Thymus (tissue), 11 donors: ENCODE measurements around the gene PRSS36. TPM values are rescaled to one million over a fixed set of nuclear protein-coding genes. Genes with fewer than 3 reads are reported as not detected.

Experiments
- DNase-seq, 9 donors: peaks; one replicate each; pipeline ENCODE4 v3.0.0-alpha.2; 2013; ENCODE audit warnings: low spot score in 9 of 9, low read depth in 6 of 9, missing footprints in 1 of 9
- H3K27ac ChIP-seq, 2 donors: one replicate each; pipeline ENCODE4 v1.5.1; 2013; ENCODE audit warnings: control low read depth in 1 of 2, low read depth in 1 of 2, low read length in 1 of 2, mild to moderate bottlenecking in 1 of 2, moderate library complexity in 1 of 2
- H3K27me3 ChIP-seq, 2 donors: one replicate each; pipeline ENCODE4 v1.5.1; 2013; ENCODE audit warnings: low read length in 1 of 2; ENCODE audit not compliant: control insufficient read depth in 2 of 2, insufficient read depth in 1 of 2
- H3K36me3 ChIP-seq, 2 donors: one replicate each; pipeline ENCODE4 v1.5.1; 2013; ENCODE audit warnings: low read length in 1 of 2, mild to moderate bottlenecking in 1 of 2, moderate library complexity in 1 of 2; ENCODE audit not compliant: control insufficient read depth in 2 of 2, insufficient read depth in 2 of 2
- H3K4me1 ChIP-seq, 2 donors: one replicate each; pipeline ENCODE4 v1.5.1; 2013; ENCODE audit warnings: low read length in 2 of 2; ENCODE audit not compliant: control insufficient read depth in 2 of 2, insufficient read depth in 2 of 2
- H3K4me3 ChIP-seq, 2 donors: one replicate each; pipeline ENCODE4 v1.5.1; 2013; ENCODE audit warnings: low read length in 2 of 2, control low read depth in 1 of 2, mild to moderate bottlenecking in 1 of 2
- H3K9me3 ChIP-seq, 2 donors: one replicate each; pipeline ENCODE4 v1.5.1; 2013; ENCODE audit warnings: low read length in 1 of 2, mild to moderate bottlenecking in 1 of 2; ENCODE audit not compliant: control insufficient read depth in 2 of 2, insufficient read depth in 1 of 2
- whole genome bisulfite sequencing: extraction: QIAGEN DNeasy Blood & Tissue Kit; methylation state at CpG from one replicate; pipeline ENCODE4 v1.1.7; 2013; 5-methylcytosine and 5-hydroxymethylcytosine counted together
- polyA plus RNA-seq: library from polyadenylated mRNA; stranded (reverse); fragments of 200-250 nt; gene quantifications from one replicate; pipeline ENCODE4 v1.2.3, GENCODE V29; 2013
- total RNA-seq: library from RNA; stranded (reverse); fragments of 120-200 nt; gene quantifications from one replicate; pipeline ENCODE4 v1.2.4, GENCODE V29; 2013
- donor health status: healthy.

PRSS36 gene
- total and polyA plus RNA-seq, 2 donors, result 4.3 to 5.7 TPM

- no peak overlapping the region for H3K4me3 ChIP-seq
- DNase-seq, result no peak
- peaks cover 0 to 18% of the 10 kb centered on the region in 2 donors for H3K4me1 ChIP-seq
- H3K9me3 ChIP-seq, result no peaks in the 10 kb centered on the region
- H3K27me3 ChIP-seq, result no peaks in the 10 kb centered on the region
- H3K36me3 ChIP-seq, result peaks cover 67 to 68% of the 10 kb centered on the region in 2 donors
- no peak overlapping the region for H3K27ac ChIP-seq
- 97% methylated on average over 3 of the region's 3 CpGs for WGBS
Observed at GRCh38 chr16:31125844-31126243, 24.0 kb downstream of the PRSS36 start.

GRCh38 chr16:31120129-31120528 is 29.7 kb downstream of the PRSS36 start:
- no peak for DNase-seq
- Histone ChIP-seq H3K4me1 (peaks cover 5 to 16% of the 10 kb centered on the region in 2 donors), H3K27me3 (no peaks in the 10 kb centered on the region), H3K36me3 (peaks cover 36 to 50% of the 10 kb centered on the region in 2 donors), H3K9me3 (no peaks in the 10 kb centered on the region), H3K4me3 (no peak overlapping the region), H3K27ac (no peak overlapping the region)
- WGBS, result 98% methylated on average over 16 of the region's 16 CpGs

GRCh38 chr16:31118223-31119155 is 31.4 kb downstream of the PRSS36 start:
- 72% methylated on average over 9 of the region's 9 CpGs for WGBS
- H3K4me3 ChIP-seq, result peak overlapping the region; percentile 69 to 94
- H3K9me3 ChIP-seq, result no peaks in the 10 kb centered on the region
- H3K27ac ChIP-seq, result peak overlapping the region; percentile 83 to 87
- H3K27me3 ChIP-seq, result no peaks in the 10 kb centered on the region
- peaks cover 28 to 39% of the 10 kb centered on the region in 2 donors for H3K36me3 ChIP-seq
- DNase-seq, result no peak
- H3K4me1 ChIP-seq, result peaks cover 5 to 16% of the 10 kb centered on the region in 2 donors

GRCh38 chr16:31117384-31118222 is 32.3 kb downstream of the PRSS36 start, which contains the start of gene KAT8:
KAT8 (plus strand) TSS chr16:31117664; CDS start chr16:31117682, 18 bp downstream.
- Histone ChIP-seq H3K4me3 (peak within 1 kb of the TSS; percentile 69 to 94), H3K9me3 (no peaks in the 10 kb centered on the region), H3K4me1 (peaks cover 5 to 16% of the 10 kb centered on the region in 2 donors), H3K27me3 (no peaks in the 10 kb centered on the region), H3K27ac (peak within 1 kb of the TSS; percentile 83 to 99), H3K36me3 (peaks cover 29 to 36% of the 10 kb centered on the region in 2 donors)
- peak; percentile 85 to 99 (median 95) for DNase-seq
- under 1% methylated on average over 68 of the region's 68 CpGs for WGBS

GRCh38 chr16:31114468-31114867 is 35.4 kb downstream of the PRSS36 start:
- 98% methylated on average over 8 of the region's 8 CpGs for WGBS
- Histone ChIP-seq H3K4me3 (no peak overlapping the region), H3K27me3 (no peaks in the 10 kb centered on the region), H3K27ac (peak overlapping the region in 1 of 2 donors; percentile 25), H3K36me3 (peaks cover 30 to 35% of the 10 kb centered on the region in 2 donors), H3K9me3 (no peaks in the 10 kb centered on the region), H3K4me1 (peaks cover 5 to 16% of the 10 kb centered on the region in 2 donors)
- DNase-seq, result no peak

- H3K4me1 ChIP-seq, result peaks cover 8 to 17% of the 10 kb centered on the region in 2 donors
Observed at GRCh38 chr16:31113121-31114120, 36.4 kb downstream of the PRSS36 start.

GRCh38 chr16:31112711-31113110 is 37.2 kb downstream of the PRSS36 start:
- H3K27me3 ChIP-seq, result no peaks in the 10 kb centered on the region

More at GRCh38 chr16:31113121-31114120, 36.4 kb downstream of the PRSS36 start:
- 59% methylated on average over 5 of the region's 5 CpGs for WGBS
- H3K27ac ChIP-seq, result peak overlapping the region; percentile 18 to 25
- no peak overlapping the region for H3K4me3 ChIP-seq
- H3K27me3 ChIP-seq, result no peaks in the 10 kb centered on the region
- DNase-seq, result no peak
- H3K9me3 ChIP-seq, result no peaks in the 10 kb centered on the region
- H3K36me3 ChIP-seq, result peaks cover 22 to 37% of the 10 kb centered on the region in 2 donors

GRCh38 chr16:31111881-31112466 is 37.9 kb downstream of the PRSS36 start:
- no peak overlapping the region for H3K27ac ChIP-seq
- peaks cover 12 to 16% of the 10 kb centered on the region in 2 donors for H3K4me1 ChIP-seq
- WGBS, result 97% methylated on average over 23 of the region's 23 CpGs

More at GRCh38 chr16:31112711-31113110, 37.2 kb downstream of the PRSS36 start:
- over 99% methylated on average over 2 of the region's 2 CpGs for WGBS
- Histone ChIP-seq H3K27ac (no peak overlapping the region), H3K36me3 (peaks cover 22 to 37% of the 10 kb centered on the region in 2 donors), H3K4me3 (no peak overlapping the region), H3K4me1 (peaks cover 10 to 16% of the 10 kb centered on the region in 2 donors), H3K9me3 (no peaks in the 10 kb centered on the region)
- no peak for DNase-seq

More at GRCh38 chr16:31111881-31112466, 37.9 kb downstream of the PRSS36 start:
- Histone ChIP-seq H3K36me3 (peaks cover 22 to 37% of the 10 kb centered on the region in 2 donors), H3K4me3 (no peak overlapping the region), H3K27me3 (no peaks in the 10 kb centered on the region), H3K9me3 (no peaks in the 10 kb centered on the region)
- no peak for DNase-seq
